Astrocyte (in vitro differentiated cells and primary cell): ENCODE results near the gene ZNF540.

ENCODE experiments used
- CTCF ChIP-seq: IDR thresholded peaks from 2 replicates; pipeline ENCODE4 v1.5.1; 2011; ENCODE audit warnings: low read depth, mild to moderate bottlenecking, inconsistent platforms, low read length, moderate library complexity; ENCODE audit not compliant: insufficient read depth
- EZH2 ChIP-seq: IDR thresholded peaks from 2 replicates; pipeline ENCODE4 v1.6.1; 2012; ENCODE audit warnings: mild to moderate bottlenecking, low read length, inconsistent platforms; ENCODE audit not compliant: insufficient read depth

DNA sequence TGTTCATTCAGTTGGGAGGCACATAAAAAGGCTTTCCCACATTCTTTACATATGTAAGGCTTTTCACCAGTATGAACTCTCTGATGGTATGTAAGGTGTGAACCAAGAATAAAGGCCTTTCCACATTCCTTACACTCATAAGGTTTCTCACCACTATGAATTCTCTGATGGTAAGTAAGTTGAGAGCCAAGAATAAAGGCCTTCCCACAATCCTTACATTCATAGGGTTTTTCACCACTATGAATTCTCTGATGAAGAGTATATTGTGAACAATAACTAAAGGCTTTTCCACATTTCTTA, 29.4 kb upstream of the ZNF540 start:
- TF ChIP-seq CTCF (no peak), EZH2 (no peak)
